GM21737 (cell line): ENCODE measurements around the gene PLCL2.

Source experiments
- ATAC-seq: cut with Tn5 transposase; IDR thresholded peaks from one replicate; pipeline ENCODE4 v1.9.1; 2021; ENCODE audit warnings: mild to moderate bottlenecking, moderate library complexity; ENCODE audit not compliant: unreplicated experiment

Gene PLCL2

GRCh38 chr3:17038900-17039553 lies 154.3 kb downstream of the PLCL2 start:
- ATAC-seq, result no peak

DNA sequence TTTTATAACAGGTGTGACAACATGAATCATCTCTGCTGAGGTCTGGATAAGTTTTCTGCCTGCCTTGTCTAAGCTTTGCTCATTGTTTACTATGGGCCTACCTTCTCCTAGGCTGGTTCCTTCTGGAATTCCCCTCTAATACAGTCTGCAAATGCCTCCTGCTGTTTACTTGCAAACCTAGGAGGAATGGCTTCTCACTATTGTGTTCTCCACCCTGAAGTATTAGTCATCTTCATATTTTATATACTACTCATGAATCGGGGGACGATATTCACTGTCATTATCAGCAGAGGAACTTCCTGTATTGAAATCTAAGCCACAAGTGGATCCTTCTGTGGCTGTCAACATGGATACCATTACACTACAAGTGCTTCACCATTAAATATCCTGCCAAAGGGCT lies 154.8 kb downstream of the PLCL2 start:
- ATAC-seq, result no peak

GRCh38 chr3:17040322-17040989 lies 155.7 kb downstream of the PLCL2 start:
- ATAC-seq, result no peak

- no peak for ATAC-seq
Measured at GRCh38 chr3:17040990-17041377, 156.2 kb downstream of the PLCL2 start.

DNA sequence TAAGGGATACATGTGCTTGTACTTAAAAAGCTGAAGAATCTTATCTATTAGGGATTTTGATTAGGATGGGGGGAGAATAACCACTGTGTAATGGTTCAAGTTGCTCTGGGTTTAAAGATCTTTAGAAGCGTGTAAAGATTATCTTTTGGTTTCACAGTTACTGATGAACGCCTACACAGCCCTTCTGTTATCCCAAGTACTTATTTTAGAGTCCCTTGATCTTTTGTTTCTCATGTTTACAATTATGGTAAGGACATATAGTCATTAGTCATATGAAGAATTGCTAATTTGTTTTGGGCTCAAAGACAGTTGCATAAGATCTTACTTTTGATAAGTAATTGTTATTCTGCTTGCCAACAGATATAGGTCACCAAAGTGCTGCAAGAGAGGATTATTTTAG lies 160.1 kb downstream of the PLCL2 start:
- no peak for ATAC-seq

GRCh38 chr3:17045705-17046104 lies 160.9 kb downstream of the PLCL2 start:
- no peak for ATAC-seq

GRCh38 chr3:17046623-17047022 lies 161.9 kb downstream of the PLCL2 start:
- ATAC-seq, result no peak

GRCh38 chr3:17047162-17047561 lies 162.4 kb downstream of the PLCL2 start:
- ATAC-seq, result no peak

DNA sequence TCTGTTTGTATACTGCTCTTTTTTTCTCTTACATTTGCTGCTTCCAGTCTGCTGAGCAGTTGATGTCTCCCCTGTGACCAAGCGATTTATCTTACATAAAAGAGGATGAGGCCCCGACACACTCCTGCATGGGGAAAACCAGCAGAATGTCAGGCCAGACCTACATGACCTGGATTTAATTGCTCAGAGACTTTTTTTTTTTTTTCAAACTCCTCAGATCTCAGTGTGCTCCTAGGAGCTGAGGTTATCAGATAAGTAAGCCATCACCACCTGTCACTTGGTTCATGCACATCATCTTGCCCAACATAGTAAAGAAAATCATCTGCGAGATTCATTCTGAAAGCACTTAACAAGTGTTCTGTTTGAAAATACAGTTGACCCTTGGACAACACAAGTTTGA lies 163.1 kb downstream of the PLCL2 start:
- ATAC-seq, result no peak

DNA sequence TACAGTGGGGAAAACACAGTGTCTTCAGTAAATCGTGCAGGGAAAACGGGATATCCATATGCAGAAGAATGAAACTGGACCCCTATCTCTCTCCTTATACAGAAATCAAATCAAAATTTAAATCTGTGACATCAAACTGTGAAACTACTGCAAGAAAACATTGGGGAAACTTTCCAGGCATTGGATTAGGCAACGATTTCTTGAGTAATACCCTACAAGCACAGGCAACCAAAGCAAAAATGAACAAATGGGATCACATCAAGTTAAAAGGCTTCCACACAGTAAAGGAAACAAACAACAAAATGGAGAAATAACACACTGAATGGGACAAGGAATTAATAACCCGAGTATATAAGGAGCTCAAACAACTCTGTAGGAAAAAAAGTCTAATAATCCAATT lies 165.3 kb downstream of the PLCL2 start:
- no peak for ATAC-seq

DNA sequence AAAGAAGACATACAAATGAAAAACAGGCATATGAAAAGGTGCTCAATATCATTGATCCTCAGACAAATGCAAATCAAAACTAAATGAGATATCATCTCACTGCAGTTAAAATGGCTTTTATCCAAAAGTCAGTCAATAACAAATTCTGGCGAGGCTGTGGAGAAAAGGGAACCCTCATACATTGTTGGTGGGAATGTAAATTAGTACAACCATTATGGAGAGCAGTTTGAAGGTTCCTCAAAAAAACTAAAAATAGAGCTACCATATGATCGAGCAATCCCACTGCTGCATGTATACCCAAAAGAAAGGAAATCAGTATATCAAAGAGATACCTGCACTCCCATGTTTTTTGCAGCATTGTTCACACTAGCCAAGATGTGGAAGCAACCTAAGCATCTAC lies 165.8 kb downstream of the PLCL2 start:
- no peak for ATAC-seq

DNA sequence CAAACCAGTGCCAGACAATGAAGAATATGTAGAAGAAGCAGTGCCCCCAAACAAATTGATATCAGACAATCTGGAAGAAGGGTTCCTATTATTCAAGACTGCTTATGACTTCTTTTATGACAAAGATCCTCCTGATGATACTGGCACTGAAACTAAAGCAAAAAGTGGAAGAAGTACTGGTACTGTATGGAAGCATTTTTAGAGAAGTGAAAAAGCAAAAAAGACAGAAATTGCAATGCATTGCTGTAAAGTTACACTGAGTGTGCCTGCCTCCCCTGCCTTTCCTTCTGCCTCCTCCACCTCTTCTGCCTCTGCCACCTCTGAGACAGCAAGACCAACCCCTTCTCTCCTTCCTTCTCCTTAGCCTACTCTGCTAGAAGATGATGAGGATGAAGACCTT lies 167.6 kb downstream of the PLCL2 start:
- no peak for ATAC-seq

DNA sequence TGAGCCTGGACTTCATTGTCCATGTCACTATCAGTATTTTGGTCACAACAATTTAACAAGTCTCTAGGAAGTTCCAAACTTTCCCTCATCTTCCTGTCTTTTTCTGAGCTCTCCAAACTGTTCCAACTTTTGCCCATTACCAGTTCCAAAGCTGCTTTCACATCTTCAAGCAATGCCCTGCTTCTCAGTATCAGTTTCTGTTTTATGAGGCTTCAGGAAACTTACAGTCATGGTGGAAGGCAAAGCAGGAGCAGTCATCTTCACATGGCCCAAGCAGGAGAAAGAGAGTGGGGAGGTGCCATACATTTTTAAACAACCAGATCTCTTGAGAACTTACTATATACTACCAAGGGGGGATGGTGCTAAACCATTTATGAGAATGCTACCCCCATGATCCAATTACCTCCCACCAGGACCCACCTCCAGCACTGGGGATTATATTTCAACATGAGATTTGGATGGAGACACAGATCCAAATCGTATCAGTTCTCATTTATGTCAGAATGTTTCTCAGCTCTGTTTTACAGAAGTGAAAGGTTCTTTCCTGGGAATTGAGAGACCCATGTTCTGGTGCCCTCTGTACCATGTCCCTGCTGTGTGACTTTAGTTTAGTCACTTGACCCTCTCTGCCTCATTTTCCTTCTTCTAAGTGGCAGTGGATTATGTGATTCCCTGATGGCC lies 169.7 kb downstream of the PLCL2 start:
- no peak for ATAC-seq

DNA sequence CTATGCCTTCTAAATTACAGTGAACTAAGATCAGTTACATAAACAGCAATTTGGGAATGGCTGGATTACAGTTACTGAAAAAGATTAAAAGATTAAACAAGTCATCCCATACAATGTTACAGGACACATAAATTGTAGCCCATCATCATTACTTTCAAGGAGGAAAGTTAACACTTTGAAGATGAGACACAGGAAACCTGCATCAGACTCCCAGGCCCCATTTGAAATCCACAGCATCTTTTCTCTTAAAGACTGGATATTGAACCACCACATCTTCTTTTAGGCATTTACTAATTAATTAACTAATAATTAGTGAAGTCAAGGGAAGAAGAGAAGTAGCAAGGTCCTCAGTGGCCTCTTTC lies 170.2 kb downstream of the PLCL2 start:
- ATAC-seq, result no peak

DNA sequence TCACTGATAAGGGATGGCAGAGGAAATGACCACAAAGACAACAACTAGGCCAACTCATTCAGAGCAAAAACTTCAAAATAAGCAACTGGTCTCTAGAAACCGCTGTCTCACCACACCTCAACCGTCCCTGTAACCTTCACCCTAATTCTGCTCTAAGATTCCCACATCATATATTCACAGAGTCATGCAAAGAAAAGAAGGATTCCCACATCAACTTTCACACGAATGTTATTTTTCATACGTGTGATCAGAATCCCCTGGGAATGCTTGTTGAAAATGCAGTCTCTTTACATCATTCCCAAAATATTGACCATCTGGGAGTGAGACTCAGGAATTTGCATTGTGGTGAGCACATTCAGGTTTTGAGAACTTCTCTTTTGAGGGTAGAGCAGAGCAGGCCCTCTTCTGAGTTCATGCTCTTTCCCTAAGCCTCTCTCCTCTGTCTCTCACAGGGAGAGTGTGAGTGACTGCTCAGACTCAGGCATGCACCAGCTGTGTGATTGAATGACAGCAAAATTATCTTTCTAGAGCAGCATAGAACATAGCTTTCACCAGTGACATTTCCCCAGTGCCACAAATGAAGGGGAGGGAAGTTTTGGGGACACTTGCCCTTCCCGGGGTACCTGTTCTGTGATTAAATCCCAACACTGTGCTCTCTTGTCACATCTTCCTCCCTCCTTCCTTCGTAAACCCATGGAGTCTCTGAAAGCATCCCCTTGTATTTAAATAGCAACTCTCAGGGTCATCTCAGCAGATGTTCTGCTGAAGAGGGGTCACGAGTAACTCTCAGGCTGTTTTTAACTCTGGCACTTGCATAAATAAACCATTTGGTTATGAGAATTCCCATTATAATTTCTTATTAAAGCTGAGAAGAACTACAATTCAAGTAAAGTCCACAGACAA lies 170.9 kb downstream of the PLCL2 start:
- no peak for ATAC-seq

- ATAC-seq, result no peak
Measured at GRCh38 chr3:17057321-17057720, 172.6 kb downstream of the PLCL2 start.

GRCh38 chr3:17059989-17060550 lies 175.3 kb downstream of the PLCL2 start:
- ATAC-seq, result no peak

DNA sequence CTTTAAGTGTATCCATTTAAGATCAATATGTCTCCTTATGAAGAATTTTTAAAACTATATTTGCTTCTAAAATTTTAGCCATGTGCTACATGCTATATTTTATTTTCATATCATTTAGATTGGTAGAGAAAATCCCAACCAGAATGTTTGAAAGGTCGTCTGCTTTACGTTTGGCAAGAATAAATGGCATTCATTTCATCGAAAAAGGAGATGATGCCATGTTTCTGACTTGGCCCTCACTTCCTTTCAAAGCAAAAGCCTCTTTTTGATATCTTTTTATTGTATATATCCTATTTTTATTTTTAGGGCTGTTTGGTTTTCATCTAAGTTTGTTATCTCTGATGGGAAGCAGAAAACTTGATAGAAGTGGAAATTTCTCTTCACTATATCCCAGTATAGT lies 176.2 kb downstream of the PLCL2 start:
- ATAC-seq, result no peak

DNA sequence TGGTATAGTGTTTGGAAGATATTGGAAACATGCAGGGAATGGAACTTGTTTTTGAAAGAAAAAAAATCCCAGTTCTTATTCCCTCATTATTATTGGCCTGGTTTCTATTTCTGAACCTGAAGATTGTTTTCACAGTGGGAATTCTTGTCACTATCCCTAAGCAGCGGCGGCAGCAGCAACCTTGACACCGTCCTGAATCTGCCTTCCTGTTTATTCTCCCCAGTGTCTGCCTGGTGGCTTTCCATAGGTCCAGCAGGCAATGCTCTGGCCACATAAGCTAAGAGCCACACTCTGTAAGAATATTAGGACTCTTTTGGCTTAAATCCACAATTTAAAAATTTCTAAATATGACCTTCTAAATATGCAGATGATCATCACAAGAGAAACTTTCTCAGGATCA lies 178.0 kb downstream of the PLCL2 start:
- no peak for ATAC-seq

DNA sequence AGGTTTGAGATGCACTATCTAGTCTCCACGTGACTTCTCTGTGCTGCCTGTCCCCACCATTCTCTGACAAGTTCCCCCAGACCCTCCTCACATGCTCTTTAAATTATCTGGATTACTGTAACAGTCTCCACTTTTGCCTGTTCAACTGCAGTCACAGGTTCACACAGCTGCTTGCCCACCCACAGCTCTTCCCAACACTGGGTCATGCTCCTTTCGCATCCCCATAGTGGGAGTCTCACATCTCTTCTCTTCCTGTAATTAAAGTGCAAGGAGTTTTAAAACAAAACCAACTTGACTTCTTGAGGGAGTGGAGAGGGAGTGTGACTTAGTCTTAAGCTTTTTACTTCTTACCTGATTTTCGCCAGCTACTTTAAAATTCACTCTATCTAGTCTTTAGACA lies 178.8 kb downstream of the PLCL2 start:
- no peak for ATAC-seq

DNA sequence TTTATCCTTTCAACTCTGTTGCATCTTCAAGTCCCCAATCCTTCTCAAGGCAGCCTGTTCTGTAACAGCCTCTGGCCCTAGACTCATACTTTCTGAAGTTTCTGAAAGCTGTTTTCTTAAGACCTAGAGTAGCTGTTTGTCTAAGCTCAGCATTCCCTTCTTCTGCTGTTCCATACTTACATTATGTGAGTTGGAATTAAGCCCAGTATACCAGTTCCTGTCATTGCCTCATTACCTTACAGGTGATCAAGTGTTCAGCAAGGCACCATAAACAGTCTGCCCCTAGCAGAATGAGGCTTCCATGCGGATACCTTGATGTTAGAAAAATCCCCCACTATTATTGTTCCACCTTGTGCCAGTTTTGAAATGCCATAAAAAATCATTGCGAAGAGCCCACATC lies 180.6 kb downstream of the PLCL2 start:
- ATAC-seq, result no peak
